GM21381 (cell line): ENCODE results near the gene SYT15B.
"Not testable (repeated sequence)": the region's sequence is repeated elsewhere in the genome, so short reads cannot be mapped to it uniquely, and the experiment has no call there.

Experiments
- ATAC-seq: cut with Tn5 transposase; IDR thresholded peaks from one replicate; pipeline ENCODE4 v1.9.1; 2021; ENCODE audit warnings: mild to moderate bottlenecking, moderate library complexity; ENCODE audit not compliant: unreplicated experiment

Gene SYT15B

DNA sequence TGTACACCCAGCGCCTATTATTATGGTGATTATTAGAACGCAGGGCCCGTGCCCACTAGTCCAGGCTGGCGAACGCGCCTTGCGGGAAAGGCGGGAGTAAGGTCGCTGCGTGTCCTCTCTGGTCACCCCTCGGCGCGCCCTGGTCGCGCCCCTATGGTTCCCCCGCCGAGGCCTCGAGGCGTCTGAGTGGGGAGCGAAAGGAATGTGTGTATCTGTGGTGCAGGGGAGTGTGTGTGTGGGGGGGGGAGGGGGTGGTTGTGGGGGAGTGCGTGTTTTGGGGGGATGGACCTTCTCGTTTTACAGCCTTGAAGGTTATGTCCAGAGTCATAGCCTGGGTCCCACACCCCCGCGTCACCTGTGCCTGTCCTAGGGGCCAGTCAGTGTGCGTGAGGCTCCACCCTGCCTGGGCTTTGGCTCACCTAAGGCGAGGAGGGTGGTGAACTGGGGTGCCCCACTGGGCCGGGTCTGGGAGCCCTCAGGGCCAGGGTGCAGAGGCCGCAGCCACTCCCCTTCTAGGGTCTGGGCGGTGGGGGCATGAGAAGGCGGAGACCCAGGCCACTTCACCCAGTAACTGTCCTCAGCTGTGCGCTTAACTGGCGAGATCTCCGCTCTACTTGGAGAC lies at the start of gene SYT15B:
Gene SYT15B (minus strand): TSS at position 39 of the 622 bp plus-strand sequence. CDS start 952 bp downstream, outside the sequence.
- not testable (repeated sequence) for ATAC-seq

DNA sequence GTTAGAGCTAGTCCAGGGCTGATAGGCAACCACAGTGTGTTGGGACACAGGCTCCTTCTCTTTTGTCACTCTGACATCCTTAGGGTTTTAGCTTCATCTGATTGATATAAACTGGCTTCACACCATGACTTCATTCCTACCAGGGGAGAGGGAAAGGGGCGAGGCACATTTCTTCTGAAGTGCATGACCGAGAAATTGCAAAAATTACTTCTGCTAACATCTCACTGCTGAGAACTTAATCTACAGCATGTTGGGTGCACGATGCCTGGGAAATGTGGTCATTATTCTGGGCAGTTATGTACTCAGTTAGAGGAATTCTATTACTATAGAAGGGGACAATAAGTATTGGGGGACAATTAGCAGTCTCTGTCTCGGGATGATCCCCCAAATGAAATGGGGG lies 16.2 kb upstream of the SYT15B start:
- not testable (repeated sequence) for ATAC-seq

DNA sequence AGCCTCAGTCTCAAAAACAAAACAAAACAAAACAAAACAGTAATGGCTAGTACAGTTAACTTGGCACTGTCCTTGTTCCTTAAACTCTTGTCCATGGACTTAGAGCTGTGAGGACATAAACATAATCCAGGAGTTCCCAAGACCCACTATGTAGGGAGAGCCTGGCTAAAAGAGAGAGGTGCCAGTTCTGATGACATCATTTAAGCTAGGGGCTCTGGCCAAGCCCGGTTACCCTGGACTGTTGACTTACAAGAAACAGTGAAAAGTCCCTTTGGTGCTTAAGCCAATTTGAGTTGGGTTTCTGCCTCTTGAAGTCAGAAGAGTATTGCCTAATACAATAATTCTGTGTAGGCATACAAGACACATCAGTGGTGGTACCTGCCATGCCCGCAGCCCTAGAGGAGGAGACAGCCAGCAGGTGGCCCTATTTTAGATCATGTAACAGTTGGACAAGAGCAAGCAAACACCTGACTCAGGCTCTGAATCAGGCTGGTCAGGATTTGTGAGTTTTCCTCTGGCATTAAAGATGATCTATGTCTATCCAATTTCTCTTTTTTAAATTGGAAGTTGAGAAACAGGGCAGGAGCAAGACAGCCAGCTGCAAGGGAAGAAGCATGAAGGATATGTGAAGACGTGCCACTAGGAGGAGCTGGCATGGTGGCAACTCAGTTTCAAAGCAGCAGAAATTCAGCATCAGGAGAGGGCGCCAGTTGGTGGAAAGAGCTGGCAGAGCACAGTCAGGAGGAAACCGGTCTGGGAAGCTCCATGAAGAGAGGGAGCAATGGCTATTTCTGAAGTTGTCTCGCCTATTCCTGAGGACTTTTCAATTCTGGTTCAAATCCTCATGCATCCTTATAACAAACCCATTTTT lies 12.2 kb upstream of the SYT15B start:
- ATAC-seq: not testable (repeated sequence)

DNA sequence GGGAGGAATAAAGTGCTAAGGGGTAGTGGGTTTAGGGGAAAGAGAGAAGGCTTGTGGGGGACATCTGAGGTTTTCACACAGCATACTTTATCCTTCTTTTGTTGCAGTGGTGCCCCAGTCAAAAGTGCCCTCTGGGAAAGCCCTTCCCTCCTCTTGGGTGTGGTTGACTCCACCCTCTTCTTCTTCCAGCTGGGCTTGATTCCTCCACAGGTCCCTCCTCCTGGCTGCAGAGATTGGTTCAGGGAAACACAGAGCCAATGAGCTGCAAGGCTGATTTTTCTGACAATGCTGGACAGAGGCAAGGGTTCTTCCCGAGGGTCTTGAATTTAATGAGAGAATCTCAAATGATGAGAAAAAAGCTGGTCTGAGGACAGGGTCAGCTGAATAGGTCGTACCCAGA lies 7.4 kb upstream of the SYT15B start:
- ATAC-seq: not testable (repeated sequence)

DNA sequence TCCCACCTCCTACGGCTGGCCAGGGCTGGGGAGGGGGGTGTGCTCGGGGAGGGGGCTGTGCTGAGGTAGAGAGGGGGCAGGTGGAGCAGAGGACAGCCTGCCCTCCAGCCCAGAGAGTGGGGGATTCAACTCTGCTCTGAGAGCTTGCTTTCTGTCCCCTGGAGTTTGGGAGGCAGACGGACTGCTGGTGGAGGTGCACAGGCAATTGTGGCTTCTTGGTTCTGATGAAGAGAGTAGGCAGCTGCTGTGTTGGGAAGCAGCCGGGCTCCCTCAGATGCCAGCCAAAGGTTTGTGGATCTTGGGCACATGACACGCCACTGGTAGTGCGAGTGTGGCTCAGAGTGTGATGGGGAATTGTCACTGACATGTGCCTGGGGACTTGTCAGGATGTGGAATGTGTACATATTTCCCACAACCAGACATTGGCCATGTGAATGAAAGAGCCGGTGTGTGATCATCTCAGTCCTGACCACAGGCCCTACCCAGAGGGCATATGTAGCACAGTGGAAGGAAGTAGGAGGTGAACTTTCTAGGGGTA lies 5.3 kb upstream of the SYT15B start:
- ATAC-seq: not testable (repeated sequence)

DNA sequence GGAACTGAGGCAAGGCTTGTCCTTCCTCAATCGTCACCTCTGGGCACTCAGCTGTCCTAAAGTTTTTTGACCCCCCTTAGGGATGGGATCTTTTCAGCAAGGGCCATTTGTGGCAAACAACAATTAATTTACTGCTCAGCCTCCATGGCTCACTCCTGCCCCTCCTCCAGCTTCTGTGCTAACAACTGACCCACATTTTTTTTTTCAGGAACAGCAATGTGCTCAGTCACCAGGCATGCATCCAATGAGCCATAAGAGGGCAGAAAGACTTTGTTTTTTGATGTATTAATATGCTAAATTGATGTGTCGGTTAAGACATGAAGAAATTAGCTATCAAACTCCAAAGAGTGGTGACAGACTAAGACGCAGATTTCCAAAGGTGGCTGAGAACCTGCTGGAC lies 4.7 kb upstream of the SYT15B start:
- ATAC-seq: not testable (repeated sequence)

DNA sequence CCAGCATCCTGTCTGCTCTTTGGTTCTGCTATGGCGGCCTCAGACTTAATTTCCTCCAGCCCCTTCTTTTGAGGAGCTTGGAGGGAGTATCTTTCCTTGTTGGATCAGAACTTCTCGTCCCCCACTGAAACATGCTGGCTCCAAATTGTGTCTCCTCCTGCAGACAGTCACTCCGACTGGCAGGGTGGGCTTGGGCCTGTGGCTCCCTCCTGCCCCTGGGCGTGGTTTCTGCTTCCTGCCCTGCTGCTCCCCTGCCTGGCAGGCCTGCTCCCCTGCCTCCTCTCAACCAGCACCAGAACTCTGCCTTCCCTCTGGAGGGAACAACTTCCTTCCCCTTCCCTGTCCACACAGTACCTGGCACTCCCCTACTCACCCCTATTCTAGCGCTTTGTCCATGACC lies 3.8 kb upstream of the SYT15B start:
- ATAC-seq: not testable (repeated sequence)

DNA sequence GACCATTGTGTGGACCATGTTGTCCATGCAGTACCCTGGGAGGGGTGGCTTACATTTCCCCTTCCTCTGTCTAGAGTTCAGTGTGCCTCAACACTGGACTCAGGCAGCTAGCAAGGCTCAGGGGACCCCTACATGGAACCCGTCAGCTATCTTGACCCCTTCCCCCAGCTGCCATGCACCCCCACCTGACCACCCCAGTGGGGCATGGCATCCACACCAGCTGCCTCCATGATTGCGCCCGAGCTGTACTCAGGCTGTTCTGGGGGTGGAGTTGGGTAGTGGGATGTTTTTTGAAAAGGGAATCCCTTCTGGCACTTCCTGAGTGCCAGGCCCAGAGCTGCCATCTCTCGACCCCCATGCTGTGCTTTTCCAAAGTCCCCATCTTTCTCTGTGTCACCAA lies 1.8 kb upstream of the SYT15B start:
- not testable (repeated sequence) for ATAC-seq

DNA sequence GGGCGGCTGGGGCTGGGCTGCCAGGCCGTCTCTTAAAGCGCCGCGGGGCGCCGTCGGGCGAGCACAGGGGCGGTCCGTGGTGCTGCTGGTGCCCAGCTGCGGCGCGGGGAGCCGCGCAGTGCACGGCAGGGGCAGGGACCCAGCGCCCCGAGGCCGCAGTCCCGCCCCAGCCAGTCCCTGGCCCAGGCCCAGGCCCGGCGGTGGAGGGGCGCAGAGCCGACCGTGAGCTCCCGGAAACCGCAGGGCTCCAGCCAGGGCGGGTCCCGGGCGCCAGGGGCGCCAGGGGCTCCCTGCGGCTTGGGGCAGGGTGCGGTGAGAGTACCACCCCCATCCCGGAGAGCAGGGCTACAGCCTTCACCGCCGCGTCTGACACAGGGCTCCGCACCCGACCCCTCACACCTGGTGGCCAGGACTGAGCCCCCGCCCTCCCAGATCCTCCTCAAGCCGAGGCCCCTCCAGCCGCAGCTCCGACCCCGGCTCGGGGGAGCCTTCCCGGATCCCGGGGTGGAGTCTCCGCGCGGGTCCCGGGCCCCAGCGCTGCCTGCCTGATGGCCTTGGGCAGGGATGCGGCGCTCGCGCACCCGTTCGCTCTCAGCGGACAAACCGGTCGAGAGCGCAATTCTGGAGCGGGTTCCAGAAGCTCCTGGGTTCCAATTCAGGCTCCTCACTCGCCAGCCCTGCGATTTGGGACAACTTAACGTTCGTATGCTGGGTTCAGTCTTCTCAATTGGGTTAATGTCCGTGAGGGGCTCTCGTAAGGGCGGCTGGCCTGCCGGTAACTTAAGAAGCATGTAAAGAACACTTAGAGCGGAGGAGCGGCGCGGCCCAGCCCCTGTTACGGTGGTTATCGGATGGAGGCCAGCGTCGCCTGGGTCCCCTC lies 478 bp downstream of the SYT15B start:
- not testable (repeated sequence) for ATAC-seq

DNA sequence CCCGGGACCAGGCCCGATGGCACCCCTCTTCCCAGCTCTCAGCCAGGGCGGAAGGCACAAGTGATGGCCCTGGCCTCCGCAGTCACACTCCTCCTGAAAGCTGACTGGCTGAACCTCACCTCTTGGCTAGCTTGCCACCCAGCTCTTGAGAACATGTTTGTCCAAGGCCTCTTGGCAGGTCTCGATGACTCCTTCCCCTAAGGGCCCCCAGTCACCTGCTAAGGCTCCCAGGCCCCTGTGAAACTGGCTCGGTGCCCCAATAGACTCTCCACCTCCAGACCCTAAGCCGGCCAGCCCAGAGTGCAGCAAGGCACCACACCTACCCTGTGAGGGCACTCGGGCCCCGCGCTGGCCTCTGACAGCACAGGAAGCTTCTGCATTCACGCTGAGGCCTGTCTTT lies 4.5 kb downstream of the SYT15B start:
- ATAC-seq: not testable (repeated sequence)

DNA sequence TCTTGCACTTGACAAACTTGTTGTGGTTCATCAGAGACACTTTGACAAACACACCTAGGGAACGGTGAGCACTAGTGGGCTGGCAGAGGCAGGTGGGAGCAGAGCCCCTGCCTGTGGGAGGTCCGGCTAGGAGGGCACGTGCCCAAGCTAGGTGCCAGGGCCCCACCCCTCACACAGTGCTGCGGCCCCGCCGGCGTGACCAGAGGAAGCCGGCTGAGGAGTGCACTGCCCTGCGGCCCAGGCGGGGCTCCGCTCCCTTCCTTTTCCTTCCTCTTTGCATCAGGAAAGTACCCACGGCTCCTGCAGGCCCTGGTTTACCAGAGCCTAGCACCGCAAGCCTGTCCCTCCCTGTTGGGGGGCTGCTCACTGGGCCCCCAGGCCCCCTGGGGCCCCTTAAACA lies 7.2 kb downstream of the SYT15B start:
- not testable (repeated sequence) for ATAC-seq

DNA sequence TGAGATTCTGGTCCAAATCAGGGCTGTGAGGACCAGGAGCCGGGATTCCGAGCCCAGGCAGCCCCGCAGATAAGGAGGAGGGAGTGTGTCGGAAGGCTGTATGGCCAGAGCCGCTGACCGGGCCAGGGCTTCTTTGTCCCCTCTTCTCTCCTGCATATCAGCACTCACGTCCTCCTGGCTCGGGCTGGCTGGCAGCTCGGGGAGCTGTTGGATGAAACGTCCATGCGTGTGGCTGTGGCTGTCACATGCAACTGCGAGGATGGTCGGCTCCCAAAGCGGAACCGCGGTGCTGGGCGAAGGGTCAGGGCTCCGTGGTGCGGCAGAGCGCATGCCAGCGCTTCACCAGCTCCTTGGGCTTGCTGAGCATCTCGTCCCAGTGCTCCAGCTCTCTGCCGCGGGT lies 9.5 kb downstream of the SYT15B start:
- not testable (repeated sequence) for ATAC-seq

DNA sequence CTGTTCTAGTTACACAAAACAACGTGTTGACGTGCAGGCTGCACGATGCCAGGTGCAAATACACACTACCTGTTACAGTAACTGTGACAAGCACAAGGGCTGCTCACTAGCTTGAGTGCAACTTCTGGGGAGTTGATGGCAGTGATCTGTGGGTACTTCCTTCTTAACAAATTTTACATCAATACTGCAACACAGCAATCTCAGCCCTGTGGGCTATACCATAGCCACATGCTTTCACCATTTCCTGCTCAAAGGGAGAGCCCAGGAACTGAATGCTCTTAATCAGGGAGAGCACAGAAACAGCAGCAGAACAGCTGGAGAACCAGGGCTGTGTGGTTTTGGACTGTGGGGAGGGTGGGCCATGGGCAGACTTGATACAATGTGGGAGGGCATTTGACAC lies 10.2 kb downstream of the SYT15B start:
- not testable (repeated sequence) for ATAC-seq

DNA sequence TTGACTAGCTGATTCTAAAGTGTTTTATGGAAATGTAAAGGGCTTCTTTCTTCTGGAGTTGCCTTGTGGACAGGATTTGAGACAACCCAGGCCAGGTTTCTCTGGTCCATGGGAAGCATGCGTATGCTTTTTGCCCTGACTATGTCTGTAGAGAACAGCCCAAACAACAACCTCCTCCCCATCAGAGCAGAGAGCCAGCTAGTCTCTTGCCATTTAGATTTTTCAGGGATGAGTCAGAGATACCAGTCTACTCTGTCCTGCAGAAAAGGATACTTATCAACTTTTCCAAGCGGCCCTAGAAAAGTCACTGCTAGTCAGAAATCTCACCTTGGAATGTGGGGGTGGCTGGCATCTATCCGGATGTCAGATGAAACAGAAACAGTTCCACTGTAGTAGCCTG lies 11.6 kb downstream of the SYT15B start:
- ATAC-seq: not testable (repeated sequence)

DNA sequence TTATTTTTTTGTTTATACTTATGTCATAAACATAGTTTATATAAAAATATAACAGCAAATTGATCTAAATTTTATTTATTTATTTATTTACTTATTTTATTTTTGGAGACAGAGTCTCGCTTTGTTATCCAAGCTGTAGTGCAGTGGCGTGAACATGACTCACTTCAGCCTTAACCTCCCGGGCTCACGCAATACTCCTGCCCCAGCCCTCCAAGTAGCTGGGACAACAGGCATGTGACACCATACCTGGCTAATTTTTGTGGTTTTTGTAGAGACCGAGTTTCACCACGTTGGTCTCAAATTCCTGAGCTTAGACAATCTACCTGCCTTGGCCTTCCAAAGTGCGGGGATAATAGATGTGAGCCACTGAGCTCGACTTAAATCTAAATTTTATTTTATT lies 13.0 kb downstream of the SYT15B start:
- ATAC-seq: not testable (repeated sequence)

DNA sequence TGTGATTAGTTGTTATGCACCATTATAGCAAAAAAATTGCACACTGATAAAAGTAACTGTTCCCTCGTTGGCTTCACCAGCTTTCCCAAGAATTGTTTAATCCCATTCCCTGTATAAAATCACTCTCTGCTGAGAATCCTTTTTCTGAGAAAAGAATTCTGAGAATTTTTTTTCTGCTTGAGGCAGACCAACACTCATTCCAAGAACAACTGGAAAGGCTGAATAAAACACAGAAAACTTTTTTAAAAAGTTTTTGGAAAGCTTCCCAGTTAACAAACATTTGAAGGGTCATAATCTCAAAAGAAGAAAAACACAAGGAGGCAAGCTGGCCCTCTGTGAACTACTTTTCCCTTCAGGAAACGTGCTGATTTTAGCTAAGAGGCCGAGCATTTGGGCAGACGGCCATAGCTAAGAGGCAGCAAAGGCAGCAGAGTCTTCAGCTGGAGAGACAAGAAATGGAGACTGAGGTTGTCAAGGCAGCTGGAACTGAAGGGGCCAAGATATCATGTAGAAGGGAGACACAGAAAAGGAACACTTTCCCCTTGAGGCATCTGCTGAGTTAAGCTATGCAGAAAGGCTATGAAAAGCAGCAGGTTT lies 16.5 kb downstream of the SYT15B start:
- not testable (repeated sequence) for ATAC-seq

DNA sequence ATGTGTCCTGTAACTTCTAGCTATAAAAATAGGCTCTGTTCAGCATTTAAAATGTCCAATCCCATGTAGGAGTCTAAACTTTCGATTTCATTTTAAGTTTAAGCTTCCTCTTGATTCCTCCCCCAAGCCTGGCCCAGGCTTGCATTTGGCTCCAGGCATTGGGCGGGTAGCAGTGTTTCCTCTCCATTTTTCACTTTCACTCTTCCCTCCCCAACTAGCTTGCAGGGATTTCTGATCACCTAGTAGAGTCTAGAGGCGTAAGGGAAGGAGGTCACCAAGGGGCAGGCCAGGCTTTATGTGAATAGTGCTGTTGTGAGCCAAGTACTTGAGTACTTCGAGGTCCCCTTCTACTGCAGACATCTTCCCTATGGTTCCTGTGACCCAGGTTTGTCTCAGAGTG lies 18.5 kb downstream of the SYT15B start:
- ATAC-seq: not testable (repeated sequence)

DNA sequence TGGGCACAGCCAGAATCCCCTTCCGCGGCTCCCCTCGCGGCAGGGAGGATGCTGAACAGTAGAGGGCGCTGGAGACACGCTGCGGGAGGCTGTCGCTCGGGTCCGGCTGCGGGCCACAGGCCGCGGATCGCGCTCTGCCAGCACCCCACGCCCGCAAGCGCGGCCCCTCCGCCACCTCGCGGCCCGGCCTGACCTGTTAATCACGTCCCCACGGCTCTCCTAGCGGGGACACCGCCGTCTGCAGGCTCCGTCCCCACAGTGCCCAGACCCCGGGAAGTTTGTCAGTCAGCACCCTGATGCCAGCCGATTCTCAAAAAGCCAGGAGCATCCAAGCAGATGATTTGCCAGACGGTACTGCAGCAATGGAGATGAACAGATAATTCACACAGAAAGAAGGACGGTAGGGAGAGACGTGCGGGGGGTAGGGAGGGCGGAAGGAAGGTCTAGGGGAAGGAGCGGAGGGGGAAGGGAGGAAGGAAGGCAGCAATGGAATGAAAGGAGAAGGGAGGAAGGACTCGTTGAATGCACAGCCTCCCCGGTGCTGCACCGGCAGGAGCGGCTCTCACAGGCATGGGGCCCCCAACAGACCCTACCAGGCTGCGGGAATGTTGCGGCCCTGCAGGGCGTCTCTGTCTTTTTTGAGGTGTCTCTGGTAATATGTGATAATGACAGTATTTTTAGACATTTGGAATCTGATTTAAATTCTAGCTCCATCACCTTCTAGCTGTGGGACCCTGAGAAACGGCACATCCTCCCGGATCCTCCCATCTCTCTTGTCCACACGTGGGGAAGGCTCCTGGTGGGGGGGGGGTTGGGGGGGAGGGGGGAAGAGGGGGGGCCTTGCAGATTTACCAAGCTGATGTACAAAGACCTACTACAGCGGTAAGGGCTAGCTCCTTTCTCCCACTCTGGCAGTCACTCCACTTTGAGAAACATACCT lies 19.5 kb downstream of the SYT15B start:
- not testable (repeated sequence) for ATAC-seq

DNA sequence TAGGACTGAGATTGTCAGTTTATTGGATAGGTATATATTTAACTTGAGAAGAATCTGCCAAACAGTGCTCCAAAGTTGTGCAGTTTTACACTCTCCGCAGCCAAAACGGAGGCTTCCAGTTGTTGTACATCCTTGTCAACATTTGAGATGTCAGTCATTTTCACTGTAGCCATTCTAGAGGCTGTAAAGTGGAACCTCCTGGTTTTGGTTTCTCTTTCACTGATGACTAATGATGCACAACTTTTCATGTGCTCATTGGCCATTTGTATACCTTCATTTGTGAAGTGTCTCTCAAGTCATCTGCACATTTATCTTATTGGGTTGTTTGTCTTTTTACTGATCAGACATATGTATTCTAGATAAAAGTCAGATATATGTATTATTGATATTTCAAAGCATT lies 22.5 kb downstream of the SYT15B start:
- ATAC-seq: not testable (repeated sequence)
